GM19043 (cell line): Measurements from ENCODE around the gene VAMP2.
A peak's percentile ranks its signal among the peaks of the same experiment; 100 is the strongest.
"Not testable (repeated sequence)": the region's sequence is repeated elsewhere in the genome, so short reads cannot be mapped to it uniquely, and the experiment has no call there.

Experiments
- ATAC-seq: cut with Tn5 transposase; IDR thresholded peaks from one replicate; pipeline ENCODE4 v1.9.1; 2021; ENCODE audit warnings: low read depth; ENCODE audit not compliant: unreplicated experiment

Gene VAMP2

DNA sequence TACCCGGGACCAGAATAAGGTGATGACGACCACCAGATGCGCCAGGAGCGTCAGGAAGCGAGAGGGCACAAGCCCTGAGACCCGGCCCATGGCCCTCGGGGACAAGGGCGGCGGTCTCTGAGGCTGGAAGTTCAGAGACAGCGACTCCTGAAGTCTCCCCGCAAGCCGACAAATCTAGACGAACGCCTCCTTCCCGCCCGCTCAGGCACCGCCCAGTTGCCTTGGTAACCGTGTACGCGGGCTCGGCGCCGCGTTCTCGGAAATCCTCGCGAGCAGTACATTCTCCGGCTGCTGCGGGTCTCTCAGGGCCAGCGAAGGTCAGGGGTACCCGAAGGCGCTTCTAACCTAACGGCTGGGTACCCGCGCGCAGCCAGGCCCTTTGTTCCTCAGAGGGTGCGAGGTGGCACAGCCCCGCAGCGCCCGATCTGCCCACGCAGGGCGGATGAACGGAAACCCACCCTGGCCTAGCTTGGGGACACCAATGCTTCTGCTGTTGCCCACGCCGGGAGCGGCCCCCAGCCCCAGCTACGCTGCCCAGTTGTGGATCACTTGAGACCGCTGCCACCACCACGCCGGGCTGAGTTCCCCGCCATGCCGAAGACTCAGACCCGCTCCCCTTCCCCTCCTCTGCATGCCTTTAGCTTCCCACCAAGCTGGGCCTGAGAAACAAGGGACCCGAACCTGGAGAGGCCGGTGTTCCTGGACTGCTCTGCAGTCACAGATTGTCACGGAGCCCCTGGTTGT, 13.6 kb upstream of the VAMP2 start, which contains the start of gene TMEM107:
TSS of gene TMEM107 (minus strand) at position 184 of the 744 bp plus-strand sequence. CDS start at position 90, 94 bp downstream.
- peak; percentile 64 for ATAC-seq

DNA sequence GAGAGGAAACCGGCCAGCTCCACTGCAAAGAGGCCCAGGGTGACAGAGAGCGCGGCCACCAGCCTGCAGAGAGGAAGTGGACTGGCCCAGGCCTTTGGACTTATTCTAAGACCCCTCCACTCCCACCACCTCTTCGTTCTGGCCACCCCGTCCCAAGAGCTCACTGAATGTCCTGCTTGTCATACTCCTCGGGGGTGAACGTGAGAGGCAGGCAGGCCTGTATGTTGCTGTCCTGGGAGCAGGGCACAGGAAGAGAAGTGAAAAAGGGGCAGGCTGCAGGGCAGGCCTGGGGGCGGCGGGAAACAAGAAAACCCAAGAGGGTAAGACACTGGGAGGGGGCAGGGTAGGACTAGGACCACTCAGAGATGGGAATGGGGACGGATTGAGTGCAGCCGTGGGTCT, 13.0 kb upstream of the VAMP2 start:
- ATAC-seq, result peak; percentile 10

DNA sequence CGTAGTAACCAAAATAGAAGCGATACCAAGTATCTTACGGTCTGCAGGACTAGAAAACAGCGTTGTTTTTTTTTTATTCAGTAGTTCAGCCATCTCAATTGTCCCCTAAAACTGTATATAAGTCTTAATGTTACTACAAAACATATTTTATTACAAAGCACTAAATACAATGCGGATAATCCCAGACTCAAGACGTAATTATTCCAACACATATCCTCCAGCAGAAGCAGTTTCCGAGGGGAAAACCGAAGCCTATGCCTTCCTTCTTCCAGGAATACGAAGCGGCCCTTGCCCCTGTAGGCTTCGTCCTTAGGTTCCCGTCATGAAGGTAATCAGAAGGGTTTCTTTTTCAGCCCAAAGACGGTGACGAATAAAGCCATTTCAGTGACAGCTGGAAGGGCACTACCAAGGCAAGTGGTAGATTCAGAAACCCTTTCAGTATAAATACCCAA, 11.1 kb upstream of the VAMP2 start:
- no peak for ATAC-seq

DNA sequence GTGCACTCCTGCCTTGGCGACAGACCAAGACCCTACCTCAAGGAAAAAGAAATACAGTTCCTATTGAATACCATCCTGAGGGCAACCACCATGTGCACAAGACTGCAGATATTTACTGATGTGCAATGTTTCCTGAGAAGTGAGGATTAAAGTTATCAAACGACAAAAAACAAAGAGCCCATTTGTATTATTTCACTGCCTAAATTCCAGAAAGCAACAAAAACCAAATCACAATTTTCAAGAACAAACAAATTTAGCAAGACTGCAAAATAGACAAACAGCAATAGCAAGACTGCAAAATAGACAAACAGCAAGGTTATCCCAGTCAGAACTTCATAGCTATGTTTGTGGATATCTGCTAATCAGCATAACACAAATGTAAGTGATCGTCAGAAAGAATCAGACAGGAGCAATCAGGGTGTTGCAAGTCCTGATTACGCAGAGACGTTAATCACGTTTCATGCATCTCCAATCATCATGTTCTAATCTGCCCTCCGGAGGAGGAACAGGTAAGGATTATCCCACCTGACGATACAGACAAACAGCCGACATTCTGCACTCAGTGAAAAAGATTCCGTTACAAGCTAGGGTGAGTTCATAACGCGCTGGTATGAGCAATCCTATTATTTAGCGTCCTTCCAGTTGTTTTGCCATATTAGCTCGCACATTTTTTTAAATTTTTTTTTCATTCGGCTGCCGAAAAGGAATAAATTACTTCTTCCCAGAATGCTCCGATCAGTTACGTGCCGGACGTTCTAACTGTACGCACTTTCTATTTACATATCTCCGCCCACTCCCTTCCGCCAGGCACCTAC, 10.5 kb upstream of the VAMP2 start:
- peak; percentile 56 for ATAC-seq

DNA sequence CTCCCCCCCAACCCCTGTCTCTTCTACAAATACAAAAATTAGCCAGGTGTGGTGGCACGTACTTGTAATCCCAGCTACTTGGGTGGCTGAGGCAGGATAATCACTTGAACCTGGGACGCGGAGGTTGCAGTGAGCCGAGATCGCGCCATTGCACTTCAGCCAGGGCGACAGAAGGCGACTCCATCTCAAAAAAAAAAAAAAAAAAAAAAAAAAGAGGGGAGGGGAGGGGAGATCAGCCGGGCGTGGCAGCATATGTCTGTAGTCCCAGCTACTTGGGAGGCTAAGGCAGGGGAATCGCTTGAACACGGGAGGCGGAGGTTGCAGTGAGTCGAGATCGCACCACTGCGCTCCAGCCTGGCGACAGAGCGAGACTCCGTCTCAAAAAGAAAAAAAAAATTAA, 7.4 kb upstream of the VAMP2 start:
- not testable (repeated sequence) for ATAC-seq

DNA sequence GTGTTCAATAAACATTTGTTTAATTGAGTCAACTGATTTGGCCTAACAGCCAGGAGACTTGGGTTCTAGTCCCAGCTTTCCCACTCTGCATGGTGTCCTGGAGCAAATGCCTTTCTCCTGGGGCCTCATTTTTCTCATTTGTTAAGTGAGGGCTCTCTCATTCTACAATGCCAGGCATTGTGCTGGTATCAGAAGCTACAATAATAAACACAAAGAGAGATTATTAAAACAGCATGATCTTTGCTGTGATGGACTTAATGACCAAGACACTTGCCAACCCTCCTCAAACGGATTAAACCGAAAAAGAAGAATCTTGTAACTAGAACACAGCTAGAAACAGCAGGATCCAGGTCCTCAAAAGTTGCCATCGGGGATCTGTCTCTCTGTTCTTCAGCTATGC, 4.8 kb upstream of the VAMP2 start:
- no peak for ATAC-seq

DNA sequence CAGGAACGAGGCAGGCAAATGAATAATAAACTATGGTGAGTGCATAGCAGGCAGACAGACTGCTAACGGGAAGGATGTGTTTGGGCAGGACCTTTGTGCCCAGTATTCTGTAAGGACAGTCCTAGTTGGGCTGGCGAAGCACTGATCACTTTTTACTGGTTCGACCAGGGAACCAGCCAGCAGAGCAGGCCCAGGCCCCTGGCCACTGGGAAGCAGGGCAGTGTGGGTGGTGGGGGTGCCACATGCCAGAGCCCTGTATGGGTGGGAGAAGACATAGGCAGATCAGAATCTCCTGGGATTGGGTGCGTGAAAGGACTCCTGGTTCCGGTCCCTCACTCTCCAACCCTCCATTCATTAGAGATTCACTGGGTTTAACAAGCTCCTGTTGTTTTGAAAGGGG, 4.0 kb upstream of the VAMP2 start:
- ATAC-seq, result no peak

DNA sequence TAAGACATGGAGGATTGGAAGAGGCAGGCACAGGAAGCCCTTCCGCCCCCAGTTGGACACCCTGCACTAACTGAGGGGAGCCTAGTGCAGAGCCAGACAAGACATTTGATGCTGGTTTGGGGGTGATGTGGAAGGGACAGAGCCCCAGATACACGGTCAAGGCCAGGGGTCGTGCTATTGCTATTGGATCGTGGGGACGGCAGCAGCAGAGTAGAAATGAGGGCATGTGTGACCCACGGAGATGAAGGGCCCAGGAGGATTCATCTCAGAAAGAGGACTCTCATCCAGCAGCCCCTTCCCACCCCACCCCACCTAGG, 2.0 kb upstream of the VAMP2 start:
- ATAC-seq, result no peak

DNA sequence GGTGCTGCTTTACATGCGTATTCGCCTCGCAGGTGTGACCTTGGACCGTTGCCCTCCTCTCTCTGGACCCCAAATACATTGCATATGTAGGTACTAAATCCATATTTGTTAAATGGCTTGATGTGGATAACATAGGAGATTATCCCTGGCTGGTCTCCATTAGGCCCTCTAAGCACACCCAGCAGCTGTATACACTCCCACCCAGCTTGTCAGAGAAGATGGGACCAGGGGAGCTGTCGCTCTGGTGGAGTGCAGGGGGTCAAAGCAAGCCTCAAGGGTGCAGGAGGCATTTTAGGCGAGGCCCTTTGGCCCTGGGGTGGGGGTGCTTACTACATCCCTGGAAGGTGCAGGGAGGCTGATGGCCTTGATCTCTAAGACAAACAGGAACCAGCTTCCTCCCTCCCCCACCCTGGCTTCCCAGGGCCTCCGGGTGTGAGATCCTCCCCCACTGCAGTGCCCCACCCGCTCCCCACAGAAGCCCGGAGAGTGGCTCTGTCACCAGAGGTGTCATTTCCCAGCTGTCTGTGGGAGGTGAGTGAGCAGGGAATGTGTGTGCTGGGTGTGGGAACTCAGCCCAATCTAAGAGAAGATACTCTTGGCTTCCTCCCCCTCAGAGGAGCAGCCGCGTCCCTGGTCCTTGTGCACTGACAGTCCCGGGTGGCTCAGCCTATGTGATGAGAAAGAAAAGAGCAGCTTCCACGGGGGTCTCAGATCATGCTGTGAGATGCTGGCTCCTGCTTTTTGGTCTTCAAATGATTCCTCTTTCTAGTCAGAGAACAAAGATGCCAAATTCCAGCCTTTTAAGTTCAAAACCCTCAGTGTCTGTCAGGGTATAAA, 1.4 kb upstream of the VAMP2 start:
- no peak for ATAC-seq

DNA sequence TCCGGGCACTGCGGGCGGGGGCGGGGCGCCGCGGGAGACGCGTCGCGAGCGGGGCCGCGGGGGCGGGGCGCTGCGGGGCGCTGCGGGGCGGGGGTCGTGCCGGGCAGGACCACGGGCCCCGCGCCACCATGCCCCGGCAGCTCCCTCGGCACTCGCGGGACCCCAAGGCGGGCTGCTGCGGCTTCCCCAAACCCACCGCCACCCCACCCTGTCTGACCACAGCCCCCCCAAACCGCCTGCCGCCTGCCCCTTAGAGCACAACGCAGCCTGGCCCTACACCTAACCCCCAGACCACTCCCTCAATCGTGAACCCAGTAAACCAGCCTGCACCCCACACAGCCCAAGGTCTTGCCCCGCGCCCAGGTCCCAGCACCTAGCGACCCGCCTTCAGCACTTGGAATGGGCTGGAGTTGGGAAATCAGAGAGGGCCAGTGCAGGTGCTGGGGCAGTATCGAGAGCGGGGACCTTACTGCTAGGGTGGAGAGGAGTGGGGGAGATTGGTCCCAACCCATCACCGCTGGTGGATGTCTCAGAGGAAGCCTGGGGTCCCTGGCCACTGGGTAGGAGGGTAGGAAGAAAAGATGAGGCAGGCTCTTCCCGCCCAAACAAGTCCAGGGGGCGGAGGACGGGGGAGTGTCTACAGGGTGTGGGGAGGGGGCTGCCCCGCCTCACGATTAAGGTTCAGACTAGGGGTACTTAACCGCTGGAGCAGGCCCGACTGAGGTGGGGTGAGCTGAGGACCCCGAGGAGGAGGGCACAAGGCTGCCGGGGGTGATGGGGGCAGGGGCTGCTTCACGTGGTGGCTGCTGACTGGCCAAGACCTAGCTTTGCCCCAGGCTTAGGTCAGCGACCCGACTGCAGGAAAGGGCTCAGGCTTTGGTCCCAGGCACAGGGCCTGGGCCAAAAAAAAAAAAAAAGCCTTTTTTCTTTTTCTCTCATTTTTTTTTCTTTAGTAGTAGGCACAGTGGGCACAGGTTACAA, 539 bp upstream of the VAMP2 start:
- ATAC-seq, result no peak

DNA sequence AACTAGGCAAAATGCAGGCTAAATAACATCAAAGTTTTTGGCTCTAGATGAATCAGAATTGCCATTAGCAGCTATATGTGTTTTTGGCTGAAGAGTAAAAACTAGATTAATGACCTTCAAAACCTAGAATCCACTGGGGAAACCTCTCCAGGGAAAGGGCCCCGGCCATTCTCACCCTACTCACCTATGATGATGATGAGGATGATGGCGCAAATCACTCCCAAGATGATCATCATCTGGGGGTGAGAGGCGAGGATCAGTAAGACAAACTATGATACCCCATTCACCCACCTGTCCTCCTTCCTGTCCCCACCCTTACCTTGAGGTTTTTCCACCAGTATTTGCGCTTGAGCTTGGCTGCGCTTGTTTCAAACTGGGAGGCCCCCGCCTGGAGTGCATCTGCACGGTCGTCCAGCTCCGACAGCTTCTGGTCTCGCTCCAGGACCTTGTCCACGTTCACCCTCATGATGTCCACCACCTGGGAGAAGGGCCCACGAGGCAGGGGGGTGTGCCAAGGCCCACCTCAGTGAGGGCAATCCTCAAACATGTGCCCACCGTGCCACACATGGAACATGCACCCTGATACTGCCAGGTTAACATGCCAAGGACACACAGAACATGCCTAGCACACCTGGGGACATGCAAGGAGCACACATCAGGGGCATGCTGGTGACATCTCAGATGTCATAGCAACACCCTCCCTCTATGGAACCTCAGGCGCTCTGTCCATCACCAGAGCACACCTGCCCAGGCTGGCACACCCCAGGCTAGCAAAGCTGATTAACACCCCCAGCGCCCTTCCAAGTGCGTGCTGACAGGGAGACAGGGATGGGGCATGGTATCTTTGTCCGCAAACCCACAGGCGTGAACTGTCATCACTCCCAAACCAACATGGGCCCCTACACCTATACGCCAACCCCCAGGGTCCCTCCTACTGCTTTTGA, 1.2 kb downstream of the VAMP2 start:
- no peak for ATAC-seq

DNA sequence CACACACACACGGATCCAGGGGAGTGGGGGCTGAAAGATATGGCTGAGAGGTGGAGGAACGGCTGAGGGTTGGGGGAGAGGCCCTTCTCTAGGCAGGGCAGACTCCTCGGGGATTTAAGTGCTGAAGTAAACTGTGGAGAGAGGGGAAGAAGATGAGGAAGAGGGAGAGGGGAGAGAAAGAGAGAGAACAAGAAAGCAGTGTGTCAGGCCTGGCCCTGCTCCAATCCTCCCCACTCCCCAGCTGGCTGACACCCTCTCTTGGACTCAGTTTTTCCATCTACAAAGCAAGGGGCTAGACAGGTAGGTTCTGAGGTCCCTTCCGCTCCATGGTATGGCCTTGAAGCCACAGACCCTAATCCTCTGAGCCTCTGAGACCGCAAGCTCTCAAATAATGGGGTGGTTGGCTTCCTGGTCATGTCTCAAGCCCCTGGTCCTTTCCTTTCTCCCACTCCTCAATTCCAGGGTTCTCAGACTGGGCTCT, 2.0 kb downstream of the VAMP2 start:
- no peak for ATAC-seq

DNA sequence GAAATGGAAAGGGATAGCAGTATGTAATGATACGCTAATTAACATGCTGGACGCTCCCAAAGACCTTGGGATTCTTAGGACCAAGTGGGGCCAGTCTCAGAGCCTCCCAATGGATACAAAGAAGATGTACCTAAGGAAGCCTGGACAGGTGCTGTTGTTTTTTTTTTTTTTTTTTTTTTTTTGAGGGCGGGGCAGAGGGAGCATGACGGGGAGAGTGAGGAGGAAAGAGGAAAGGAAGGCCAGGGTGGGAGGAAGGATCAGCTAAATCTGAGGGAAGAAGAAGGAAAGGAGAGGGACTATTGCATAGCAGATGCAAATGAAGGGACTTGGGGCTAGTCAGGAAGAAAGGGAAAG, 2.5 kb downstream of the VAMP2 start:
- no peak for ATAC-seq

DNA sequence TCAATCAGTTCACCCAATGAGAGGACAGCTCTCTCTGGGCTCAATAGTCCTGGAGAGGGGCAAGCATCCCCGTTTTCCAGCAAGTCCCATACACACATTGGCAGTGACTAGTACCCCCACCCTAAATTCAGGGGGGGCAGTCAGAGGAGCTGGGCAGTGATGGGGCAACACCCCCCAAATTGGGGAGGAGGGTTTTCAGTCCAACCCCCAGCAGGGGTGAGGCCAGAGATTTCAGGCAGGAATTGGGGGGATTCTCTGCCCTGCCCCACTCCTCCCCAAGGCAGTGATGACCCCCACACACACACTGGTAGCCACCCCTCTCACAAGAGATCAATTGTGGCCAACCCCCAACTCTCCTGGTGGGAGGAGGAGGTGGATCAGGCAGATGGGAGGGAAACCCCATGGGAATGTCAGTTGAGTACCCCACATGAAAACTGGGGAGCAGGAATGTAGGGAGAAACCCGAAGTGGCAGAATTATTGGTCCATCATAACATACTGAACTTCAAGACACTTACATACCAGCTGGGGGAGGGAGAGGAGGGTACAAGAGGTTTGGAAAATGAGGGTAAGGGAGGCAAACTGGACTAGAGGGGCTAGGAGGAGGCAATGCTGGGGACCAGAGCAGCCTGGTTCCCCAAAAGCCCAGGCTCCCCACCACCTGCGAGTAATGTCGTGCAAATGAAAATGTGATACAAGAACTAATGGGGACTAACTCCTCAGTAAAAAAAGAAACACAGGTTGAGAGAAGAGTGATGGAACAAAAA, 3.1 kb downstream of the VAMP2 start:
- no peak for ATAC-seq

DNA sequence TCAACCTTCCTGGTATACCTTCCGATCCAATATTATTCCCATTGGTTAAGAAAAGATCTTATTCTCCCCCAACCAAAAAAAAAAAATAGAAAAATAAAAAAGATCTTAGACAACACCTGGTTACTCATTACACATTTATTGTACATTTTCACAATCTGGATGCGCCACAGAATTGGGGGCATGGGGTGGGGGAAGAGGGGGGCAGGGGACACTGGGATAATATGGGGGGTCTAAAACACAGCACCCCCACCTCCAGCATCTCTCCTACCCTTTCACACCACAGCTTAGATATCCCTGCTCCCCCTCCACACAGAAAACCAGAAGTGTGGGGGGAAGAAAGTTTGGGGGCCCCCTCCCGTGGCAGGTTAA, 3.7 kb downstream of the VAMP2 start:
- ATAC-seq, result no peak

DNA sequence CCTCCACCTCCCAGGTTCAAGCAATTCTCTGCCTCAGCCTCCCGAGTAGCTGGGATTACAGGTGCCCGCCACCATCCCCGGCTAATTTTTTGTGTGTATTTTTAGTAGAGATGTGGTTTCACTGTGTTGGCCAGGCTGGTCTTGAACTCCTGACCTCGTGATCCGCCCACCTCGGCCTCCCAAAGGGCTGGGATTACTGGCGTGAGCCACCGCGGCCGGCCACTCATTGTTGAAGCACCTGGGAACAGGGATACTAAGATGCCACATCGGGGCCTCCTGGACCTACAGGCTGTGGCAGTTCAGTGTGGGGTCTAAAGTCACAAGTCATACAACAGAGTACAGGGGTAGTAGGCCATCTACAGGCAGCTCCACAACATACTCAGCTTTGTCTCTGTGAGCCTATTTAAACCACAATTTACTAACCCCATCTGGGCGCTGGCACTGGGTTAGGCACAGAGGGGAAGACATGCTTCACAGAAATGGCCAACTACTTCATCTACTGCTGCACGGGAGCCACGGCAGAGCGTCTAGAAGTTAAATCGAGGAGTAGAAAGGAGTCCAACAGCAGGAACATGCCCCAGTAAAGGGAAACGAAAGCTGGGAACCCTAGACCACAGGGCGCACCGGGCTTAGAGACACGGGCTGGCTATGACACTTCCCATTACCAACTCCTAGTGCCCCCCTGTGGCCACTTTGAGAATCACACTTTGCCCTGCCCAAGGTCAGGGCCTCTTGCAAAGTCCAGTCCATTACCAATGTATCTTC, 4.3 kb downstream of the VAMP2 start:
- no peak for ATAC-seq

DNA sequence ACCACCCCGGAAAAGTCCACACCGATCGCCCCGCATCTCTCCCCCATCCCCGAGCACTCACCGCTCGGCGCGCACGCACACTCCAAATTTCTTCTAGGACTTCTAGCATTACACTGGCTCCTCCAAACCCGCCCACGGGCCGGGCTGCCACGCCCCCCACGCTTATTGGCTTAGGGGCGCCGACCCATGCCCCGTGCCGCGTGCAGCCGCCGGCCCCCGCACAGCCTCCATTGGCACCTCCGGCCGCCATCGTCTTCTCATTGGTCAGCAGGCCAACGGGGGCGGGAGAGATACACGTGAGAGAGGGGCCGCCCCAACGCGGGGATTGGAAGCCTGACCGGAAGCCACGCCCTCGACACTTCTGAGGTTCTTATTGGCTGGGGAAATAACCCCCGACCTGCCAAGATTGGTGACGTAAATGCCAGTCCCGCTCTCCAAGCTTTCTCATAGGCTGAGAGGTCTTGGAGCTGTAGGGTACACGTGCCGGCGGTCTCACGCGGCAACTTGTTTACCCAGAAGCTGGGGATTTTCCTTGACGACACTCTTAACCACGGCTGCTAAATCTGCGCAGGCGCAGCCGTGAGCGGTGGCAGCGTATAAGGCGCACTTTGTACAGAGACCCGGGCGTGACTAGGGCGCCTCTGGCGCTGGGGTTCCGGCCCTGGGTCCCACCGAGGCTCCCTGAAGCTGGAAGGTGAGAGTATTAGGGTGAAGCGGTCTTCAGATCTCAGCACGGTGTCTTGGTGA, 6.3 kb downstream of the VAMP2 start:
- peak; percentile 74 for ATAC-seq
